GM08714 (cell line): ENCODE data around the gene OR13C5.
"Not testable (repeated sequence)": the region's sequence is repeated elsewhere in the genome, so short reads cannot be mapped to it uniquely, and the experiment has no call there.

Experiments used
- H3K4me3 ChIP-seq: fragments of 200-500 bp; sonication (Bioruptor generic); 2 replicates; pipeline ENCODE4 v1.5.1; 2014; ENCODE audit warnings: mild to moderate bottlenecking, low read length, inconsistent platforms
- ZNF274 ChIP-seq: IDR thresholded peaks from 2 replicates; pipeline ENCODE4 v1.6.1; 2012; ENCODE audit warnings: mild to moderate bottlenecking, low read depth, low read length

The OR13C5 gene, protein sequence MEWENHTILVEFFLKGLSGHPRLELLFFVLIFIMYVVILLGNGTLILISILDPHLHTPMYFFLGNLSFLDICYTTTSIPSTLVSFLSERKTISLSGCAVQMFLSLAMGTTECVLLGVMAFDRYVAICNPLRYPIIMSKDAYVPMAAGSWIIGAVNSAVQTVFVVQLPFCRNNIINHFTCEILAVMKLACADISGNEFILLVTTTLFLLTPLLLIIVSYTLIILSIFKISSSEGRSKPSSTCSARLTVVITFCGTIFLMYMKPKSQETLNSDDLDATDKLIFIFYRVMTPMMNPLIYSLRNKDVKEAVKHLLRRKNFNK

DNA sequence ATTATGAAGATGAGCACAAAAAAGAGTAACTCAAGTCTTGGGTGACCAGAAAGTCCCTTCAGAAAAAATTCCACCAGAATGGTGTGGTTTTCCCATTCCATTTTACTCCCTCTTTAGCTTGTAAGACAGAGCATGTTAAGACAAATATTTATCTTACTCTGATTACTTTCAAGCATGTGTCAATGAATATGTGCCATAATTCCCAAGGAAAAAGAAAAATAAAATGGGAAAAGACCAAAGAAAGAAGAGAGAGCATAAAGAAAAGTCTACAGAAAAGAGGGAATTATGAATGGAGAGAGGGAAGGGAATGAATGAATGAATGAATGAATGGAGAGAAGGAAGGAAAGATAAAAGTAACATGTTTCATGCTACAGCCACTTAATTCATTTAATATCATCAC is at the start of gene OR13C5:
Gene OR13C5, minus strand, starts transcription at position 101 of the 400 bp plus-strand sequence. Its CDS starts 0 bp downstream, at position 101.
- not testable (repeated sequence) for H3K4me3 ChIP-seq

- no peak for TF ChIP-seq ZNF274
- no peak overlapping the region for H3K4me3 ChIP-seq
Observed at GRCh38 chr9:104635456-104635855, 36.2 kb upstream of the OR13C5 start.

DNA sequence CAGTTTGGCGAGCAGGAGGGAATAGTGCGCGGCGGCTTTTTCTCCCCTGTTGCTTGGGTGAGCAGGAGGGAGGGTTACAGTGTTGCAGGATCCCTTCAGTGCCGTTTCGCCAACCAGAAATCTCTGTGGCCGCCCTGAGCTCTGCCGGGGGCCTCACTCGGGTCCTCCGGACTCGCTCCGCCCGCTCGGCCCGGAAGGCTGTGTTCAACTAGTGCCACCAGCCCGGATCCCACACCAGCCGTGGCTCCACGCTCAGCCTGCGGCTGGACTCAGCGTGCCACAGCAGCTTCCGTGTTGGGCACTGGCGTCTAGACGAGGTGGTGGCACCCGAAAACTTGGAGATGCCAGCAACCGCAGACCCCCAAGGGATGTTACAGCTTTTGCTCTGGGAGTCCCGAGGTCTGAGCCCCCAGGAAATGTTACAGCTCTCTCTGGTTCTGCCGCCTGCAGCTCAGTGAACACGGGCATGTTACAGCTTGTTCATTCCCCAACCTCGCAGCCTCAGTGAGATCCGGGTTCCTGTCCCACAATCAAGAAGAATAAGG is 34.8 kb upstream of the OR13C5 start:
- TF ChIP-seq ZNF274 = no peak
- no peak overlapping the region for H3K4me3 ChIP-seq

- H3K4me3 ChIP-seq = not testable (repeated sequence)
Observed at GRCh38 chr9:104625964-104626363, 26.8 kb upstream of the OR13C5 start.

GRCh38 chr9:104618104-104618503 is 18.9 kb upstream of the OR13C5 start, which contains the start of gene OR13C9:
Gene OR13C9 (minus strand): TSS chr9:104618204. CDS start chr9:104618204, 0 bp downstream.
- no peak for TF ChIP-seq ZNF274
- no peak within 1 kb of the TSS for H3K4me3 ChIP-seq

- TF ChIP-seq ZNF274 = no peak
Observed at GRCh38 chr9:104617418-104617817, 18.2 kb upstream of the OR13C5 start.

GRCh38 chr9:104611213-104611612 is 12.0 kb upstream of the OR13C5 start:
- H3K4me3 ChIP-seq = no peak overlapping the region
- TF ChIP-seq ZNF274 = no peak

More at GRCh38 chr9:104617418-104617817, 18.2 kb upstream of the OR13C5 start:
- no peak overlapping the region for H3K4me3 ChIP-seq

DNA sequence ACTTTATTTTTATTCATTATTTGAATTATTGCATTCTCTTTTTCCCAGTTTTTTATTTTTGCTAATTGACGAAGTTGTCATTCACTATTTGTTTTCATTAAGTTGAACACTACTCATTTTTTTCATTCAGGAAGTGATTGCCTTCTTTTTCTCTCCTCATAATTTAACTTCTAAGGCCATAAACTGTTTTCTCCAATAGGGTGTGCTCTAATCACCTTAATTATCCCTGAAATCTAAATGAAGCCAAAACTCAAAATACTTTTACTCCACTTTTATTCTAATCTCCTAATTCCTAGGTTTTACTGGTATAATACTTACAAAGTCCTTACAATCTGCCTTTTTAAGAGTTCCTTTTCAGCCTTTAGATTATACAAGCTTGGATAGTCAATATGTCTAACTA is 9.1 kb upstream of the OR13C5 start:
- no peak for TF ChIP-seq ZNF274
- H3K4me3 ChIP-seq = no peak overlapping the region

GRCh38 chr9:104606152-104606551 is 6.9 kb upstream of the OR13C5 start:
- H3K4me3 ChIP-seq = no peak overlapping the region
- TF ChIP-seq ZNF274 = no peak

- H3K4me3 ChIP-seq = not testable (repeated sequence)
Observed at GRCh38 chr9:104605527-104605926, 6.3 kb upstream of the OR13C5 start, which contains the start of gene OR13C2. Gene OR13C2 (minus strand): TSS chr9:104605627. CDS start chr9:104605627, 0 bp downstream.

DNA sequence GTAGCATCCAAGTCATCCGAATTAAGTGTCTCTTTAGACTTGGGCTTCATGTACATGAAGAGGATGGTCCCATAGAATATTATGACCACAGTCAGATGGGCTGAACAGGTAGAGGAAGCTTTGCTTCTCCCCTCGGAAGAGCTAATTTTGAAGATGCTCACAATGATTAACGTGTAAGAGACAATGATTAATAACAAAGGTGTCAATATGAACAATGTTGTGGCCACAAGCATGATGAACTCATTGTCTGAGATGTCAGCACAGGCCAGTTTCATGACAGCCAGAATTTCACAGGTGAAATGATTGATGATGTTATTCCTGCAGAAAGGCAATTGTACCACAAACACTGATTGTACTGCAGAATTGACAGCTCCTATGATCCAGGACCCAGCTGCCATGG is 5.6 kb upstream of the OR13C5 start:
- no peak overlapping the region for H3K4me3 ChIP-seq

GRCh38 chr9:104598749-104599148 is 464 bp downstream of the OR13C5 start:
- not testable (repeated sequence) for H3K4me3 ChIP-seq

More for the DNA sequence above, 5.6 kb upstream of the OR13C5 start:
- TF ChIP-seq ZNF274 = no peak

- H3K4me3 ChIP-seq = no peak overlapping the region
Observed at GRCh38 chr9:104589626-104590025, 9.6 kb downstream of the OR13C5 start.

DNA sequence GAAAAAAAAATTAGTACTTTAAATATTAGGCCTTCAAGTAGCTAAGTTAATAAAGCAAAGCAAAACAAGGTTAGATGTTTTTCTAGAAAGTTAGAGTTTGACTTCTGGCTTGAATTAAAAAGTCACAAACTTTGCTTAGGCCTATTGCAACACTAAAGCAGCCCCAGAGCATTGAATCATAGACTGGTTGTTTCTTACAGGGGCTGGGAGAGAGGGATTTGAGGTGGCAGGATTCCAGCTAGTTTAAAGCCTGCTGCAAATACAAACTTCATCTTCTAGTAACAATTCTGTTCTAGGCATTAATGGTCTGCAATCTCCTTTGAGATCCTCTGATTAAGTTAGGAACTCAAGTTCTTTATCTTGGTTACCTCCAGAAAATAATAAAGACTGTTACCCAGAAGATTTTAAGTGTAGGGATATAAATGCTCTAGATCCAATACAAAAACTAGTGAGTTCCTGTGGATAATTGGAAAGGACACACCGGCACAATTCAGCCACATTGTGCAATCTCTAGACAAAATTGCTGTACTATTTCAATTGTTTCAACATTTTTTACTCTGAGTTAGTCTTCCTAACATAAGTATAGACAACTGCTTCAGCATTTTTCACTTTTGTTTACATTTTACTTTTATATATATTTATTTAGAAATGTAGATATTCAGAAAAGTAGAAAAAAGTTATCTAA is 12.6 kb downstream of the OR13C5 start:
- no peak for TF ChIP-seq ZNF274
- no peak overlapping the region for H3K4me3 ChIP-seq

More at GRCh38 chr9:104589626-104590025, 9.6 kb downstream of the OR13C5 start:
- no peak for TF ChIP-seq ZNF274

GRCh38 chr9:104580562-104580961 is 18.7 kb downstream of the OR13C5 start:
- no peak overlapping the region for H3K4me3 ChIP-seq
- TF ChIP-seq ZNF274 = no peak

DNA sequence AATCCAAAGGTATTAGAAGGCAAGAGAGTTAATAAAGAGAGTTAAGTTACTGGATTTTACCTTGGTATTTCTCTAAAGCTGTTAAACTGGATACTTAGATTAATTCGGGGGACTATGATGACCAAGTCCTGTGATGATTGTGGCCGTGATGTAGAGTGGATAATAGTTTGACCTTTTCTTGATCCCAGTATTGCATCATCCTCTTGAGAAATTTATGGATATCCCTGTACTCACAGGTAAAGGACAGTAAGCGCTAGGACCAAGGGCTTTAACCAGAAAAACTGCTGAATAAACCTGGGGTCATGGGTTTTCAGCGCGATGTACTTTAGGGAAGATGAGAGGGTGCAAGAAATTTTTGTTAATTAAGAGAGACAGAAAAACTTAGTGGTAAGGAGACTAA is 21.9 kb downstream of the OR13C5 start:
- no peak overlapping the region for H3K4me3 ChIP-seq
- TF ChIP-seq ZNF274 = no peak
